ENCODE data around the gene TTLL11.

DNA sequence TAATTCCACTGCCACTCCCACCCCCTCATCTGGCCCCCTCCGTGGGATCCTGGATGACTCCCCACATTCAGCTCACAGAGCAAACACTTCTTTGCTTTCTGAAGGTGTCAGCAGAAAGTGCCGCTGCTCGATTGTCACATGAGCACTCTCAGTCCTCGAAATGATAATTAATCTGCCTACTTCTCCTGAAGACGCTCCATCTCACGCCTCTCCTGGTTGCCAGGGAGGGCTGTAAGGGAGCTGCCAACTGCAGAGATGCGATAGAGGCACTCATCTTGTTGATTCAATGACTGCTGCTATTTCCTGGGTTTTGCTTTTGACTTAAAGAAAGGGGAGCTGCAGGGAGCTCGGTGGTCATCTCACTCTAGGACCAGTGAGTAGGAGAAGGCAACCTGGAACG lies 235.2 kb downstream of the TTLL11 start:
- no peak for TF ChIP-seq POLR2A (IDR thresholded peaks at IDR 0.05; ENCODE audit: low read length)
- no peak for TF ChIP-seq GATA1 (IDR thresholded peaks at IDR 0.05; ENCODE audit: low read depth, low read length)
